B cell (primary cell): ENCODE data around the gene TRIM24. TPM values are rescaled to one million over a fixed set of nuclear protein-coding genes. Genes with fewer than 3 reads are reported as not detected.

Experiments used
- ATAC-seq: fragments of 200-7000 bp; cut with Tn5 transposase; one replicate; pipeline ENCODE4 v1.10.0; 2021; ENCODE audit warnings: low read depth, mild to moderate bottlenecking, moderate number of reproducible peaks, moderate library complexity
- CTCF ChIA-PET: fragments of 350-600 bp; sonication (Branson Sonifier 250); formaldehyde crosslinking; loops from one replicate; lab custom pipeline; 2021; ENCODE audit warnings: antibody characterized with exemption, inconsistent platforms; lab: Charles Lee
- POLR2A ChIA-PET: fragments of 350-600 bp; sonication (Branson Sonifier 250); formaldehyde crosslinking; loops from one replicate; lab custom pipeline; 2021; ENCODE audit warnings: antibody characterized with exemption; lab: Charles Lee
- DNase-seq: peaks from one replicate; pipeline ENCODE4 v3.0.0; 2013
- H2AFZ ChIP-seq: 2 replicates; pipeline ENCODE4 v1.6.1; 2012; ENCODE audit warnings: mild to moderate bottlenecking, low read depth, low read length; ENCODE audit not compliant: insufficient read depth, poor library complexity, severe bottlenecking
- H3K27ac ChIP-seq, 2 donors: 1 replicate in 1 of 2; 2 replicates in 1 of 2; pipeline ENCODE4 v1.5.1; 2012 to 2013; ENCODE audit warnings: low read length in 2 of 2, mild to moderate bottlenecking in 2 of 2, moderate library complexity in 1 of 2
- H3K27me3 ChIP-seq, 4 experiments: fragments of 200-600 bp in 1 of 4; sonication (generic) in 1 of 4; replicated peaks in 1 of 4; 1 replicate in 2 of 4; 2 replicates in 2 of 4; pipeline versions ENCODE4 v1.6.1 to v1.7.0; 2013 to 2016; ENCODE audit warnings: low read length in 3 of 4, mild to moderate bottlenecking in 2 of 4, mixed read lengths in 1 of 4, moderate library complexity in 1 of 4; ENCODE audit not compliant: insufficient read depth in 4 of 4, control insufficient read depth in 3 of 4; ENCODE audit errors: control extremely low read depth in 1 of 4
- H3K36me3 ChIP-seq, 2 experiments: replicated peaks in 1 of 2; 1 replicate in 1 of 2; 2 replicates in 1 of 2; pipeline versions ENCODE4 v1.6.1 to v1.7.1; 2013; ENCODE audit warnings: low read length in 1 of 2; ENCODE audit not compliant: insufficient read depth in 2 of 2, control insufficient read depth in 1 of 2; ENCODE audit errors: control extremely low read depth in 1 of 2, extremely low read depth in 1 of 2
- H3K4me1 ChIP-seq, 2 donors: fragments of 200-600 bp in 1 of 2; sonication (generic) in 1 of 2; 1 replicate in 1 of 2; 2 replicates in 1 of 2; pipeline versions ENCODE4 v1.5.1 to v1.6.1; 2013 to 2017; ENCODE audit warnings: low read length in 2 of 2; ENCODE audit not compliant: control insufficient read depth in 2 of 2, insufficient read depth in 2 of 2
- H3K4me2 ChIP-seq: replicated peaks from 2 replicates; pipeline ENCODE3; 2012; ENCODE audit warnings: mild to moderate bottlenecking, low read depth, low read length; ENCODE audit not compliant: poor library complexity, severe bottlenecking
- H3K4me3 ChIP-seq, 5 experiments: fragments of 200-600 bp in 1 of 5; sonication (generic) in 1 of 5; 1 replicate in 3 of 5; 2 replicates in 2 of 5; pipeline versions ENCODE4 v1.5.1 to v1.7.0; 2011 to 2016; ENCODE audit warnings: low read length in 4 of 5, mild to moderate bottlenecking in 4 of 5, low read depth in 2 of 5, control low read depth in 1 of 5, moderate library complexity in 1 of 5; ENCODE audit not compliant: insufficient read depth in 1 of 5; ENCODE audit errors: control extremely low read depth in 1 of 5, extremely low read depth in 1 of 5
- H3K79me2 ChIP-seq: fragments of 200-600 bp; sonication (generic); one replicate; pipeline ENCODE4 v1.6.0; 2016; ENCODE audit warnings: low read length; ENCODE audit not compliant: control insufficient read depth, insufficient read depth
- H3K9ac ChIP-seq: fragments of 200-600 bp; sonication (generic); 2 replicates; pipeline ENCODE4 v1.6.1; 2017; ENCODE audit warnings: mild to moderate bottlenecking, low read length, moderate library complexity
- H3K9me3 ChIP-seq, 3 donors: one replicate each; pipeline versions ENCODE4 v1.6.1 to v1.7.1; 2013; ENCODE audit warnings: low read length in 2 of 3; ENCODE audit not compliant: control insufficient read depth in 2 of 3, insufficient read depth in 1 of 3; ENCODE audit errors: control extremely low read depth in 1 of 3
- H4K20me1 ChIP-seq: 2 replicates; pipeline ENCODE4 v1.6.0; 2012; ENCODE audit warnings: mild to moderate bottlenecking, low read length; ENCODE audit not compliant: insufficient read depth, control insufficient read depth, poor library complexity, severe bottlenecking
- H3K27ac Mint-ChIP-seq: one replicate; pipeline ENCODE4 v1.8.0; 2021; ENCODE audit warnings: mixed read lengths
- H3K27me3 Mint-ChIP-seq: one replicate; pipeline ENCODE4 v1.8.0; 2021; ENCODE audit warnings: mixed read lengths
- H3K4me1 Mint-ChIP-seq: one replicate; pipeline ENCODE4 v1.8.0; 2021; ENCODE audit warnings: mixed read lengths
- H3K4me3 Mint-ChIP-seq: one replicate; pipeline ENCODE4 v1.8.0; 2021; ENCODE audit warnings: mixed read lengths
- H3K9me3 Mint-ChIP-seq: one replicate; pipeline ENCODE4 v1.8.0; 2022; ENCODE audit warnings: mixed read lengths; ENCODE audit not compliant: insufficient read depth
- EZH2 ChIP-seq: IDR thresholded peaks from 2 replicates; pipeline ENCODE4 v1.6.1; 2012; ENCODE audit warnings: borderline replicate concordance, low read depth, mild to moderate bottlenecking, moderate library complexity, low read length; ENCODE audit not compliant: insufficient read depth, poor library complexity, severe bottlenecking
- WGBS: methylation state at CpG from one replicate; pipeline ENCODE4 v1.1.5; 2013; ENCODE audit warnings: missing lambda C conversion rate; ENCODE audit not compliant: insufficient coverage; 5-methylcytosine and 5-hydroxymethylcytosine counted together
- intact Hi-C: fragments of 100-400 bp; cut with micrococcal nuclease; formaldehyde crosslinking; loops from one replicate; pipeline ENCODE4 v1.10.0; 2022
- polyA plus RNA-seq: library from polyadenylated mRNA; depleted of rRNA; stranded (reverse); fragments of >200 nt; gene quantifications from 2 replicates; pipeline ENCODE4 v1.2.3, GENCODE V29; 2012
- total RNA-seq, 2 donors: library from RNA; stranded (reverse); fragments of 120-200 nt in 1 of 2; gene quantifications; 1 replicate in 1 of 2; 2 replicates in 1 of 2; pipeline versions ENCODE4 v1.2.3 to v1.2.4, GENCODE V29; 2013 to 2022
- TF ChIP-seq, protein P1 (sequence below): fragments of 200-600 bp; IDR thresholded peaks from one replicate; pipeline ENCODE4 v1.8.0; 2022; ENCODE audit warnings: antibody characterized with exemption, mild to moderate bottlenecking

TRIM24 gene
- total and polyA plus RNA-seq, 2 donors (not counting 1 experiment from before 2014, with no cell fraction given), result 3.7 to 18.7 TPM

DNA sequence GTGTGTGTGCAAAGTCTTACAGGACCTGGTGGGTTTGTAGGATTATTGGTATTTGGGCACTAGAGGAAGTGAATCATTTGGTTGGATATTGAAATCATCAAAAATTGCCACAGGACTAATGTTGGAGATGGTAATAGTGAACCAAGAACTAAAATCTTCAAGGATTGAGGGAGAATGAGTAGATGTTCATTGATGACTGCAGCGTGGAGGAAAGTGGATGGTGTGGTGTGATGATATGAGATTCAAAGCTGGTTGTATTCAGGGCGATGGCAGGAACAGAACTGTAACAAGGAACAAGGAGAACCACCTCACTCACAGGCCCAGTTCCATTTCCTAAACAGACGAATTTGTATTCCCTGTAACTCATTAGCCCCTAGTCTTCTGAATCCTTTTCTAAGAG lies 90.3 kb downstream of the TRIM24 start:
- Mint-ChIP-seq H3K4me1 (no peaks in the 10 kb centered on the region), H3K9me3 (peaks cover 4% of the 10 kb centered on the region), H3K27ac (no peak overlapping the region), H3K4me3 (no peak overlapping the region), H3K27me3 (no peaks in the 10 kb centered on the region)
- ChIA-PET CTCF (no interaction called here), POLR2A (no interaction called here)
- Histone ChIP-seq H3K4me1 (no peaks in the 10 kb centered on the region), H3K9ac (no peak overlapping the region), H4K20me1 (no peaks in the 10 kb centered on the region), H3K36me3 (peaks cover 27 to 52% of the 10 kb centered on the region in 2 experiments), H2AFZ (no peak overlapping the region), H3K27me3 (no peaks in the 10 kb centered on the region), H3K27ac (no peak overlapping the region), H3K79me2 (no peaks in the 10 kb centered on the region), H3K4me3 (no peak overlapping the region), H3K4me2 (no peak overlapping the region), H3K9me3 (peaks cover 5 to 9% (median 6%) of the 10 kb centered on the region in 3 donors)
- intact Hi-C loops, result no loop called here
- TF ChIP-seq, protein P1, sequence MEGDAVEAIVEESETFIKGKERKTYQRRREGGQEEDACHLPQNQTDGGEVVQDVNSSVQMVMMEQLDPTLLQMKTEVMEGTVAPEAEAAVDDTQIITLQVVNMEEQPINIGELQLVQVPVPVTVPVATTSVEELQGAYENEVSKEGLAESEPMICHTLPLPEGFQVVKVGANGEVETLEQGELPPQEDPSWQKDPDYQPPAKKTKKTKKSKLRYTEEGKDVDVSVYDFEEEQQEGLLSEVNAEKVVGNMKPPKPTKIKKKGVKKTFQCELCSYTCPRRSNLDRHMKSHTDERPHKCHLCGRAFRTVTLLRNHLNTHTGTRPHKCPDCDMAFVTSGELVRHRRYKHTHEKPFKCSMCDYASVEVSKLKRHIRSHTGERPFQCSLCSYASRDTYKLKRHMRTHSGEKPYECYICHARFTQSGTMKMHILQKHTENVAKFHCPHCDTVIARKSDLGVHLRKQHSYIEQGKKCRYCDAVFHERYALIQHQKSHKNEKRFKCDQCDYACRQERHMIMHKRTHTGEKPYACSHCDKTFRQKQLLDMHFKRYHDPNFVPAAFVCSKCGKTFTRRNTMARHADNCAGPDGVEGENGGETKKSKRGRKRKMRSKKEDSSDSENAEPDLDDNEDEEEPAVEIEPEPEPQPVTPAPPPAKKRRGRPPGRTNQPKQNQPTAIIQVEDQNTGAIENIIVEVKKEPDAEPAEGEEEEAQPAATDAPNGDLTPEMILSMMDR, result no peak
- TF ChIP-seq EZH2, result no peak
- ATAC-seq (no peak), DNase-seq (no peak)
- no CpG with 5 or more reads among the region's 3 CpGs for WGBS

DNA sequence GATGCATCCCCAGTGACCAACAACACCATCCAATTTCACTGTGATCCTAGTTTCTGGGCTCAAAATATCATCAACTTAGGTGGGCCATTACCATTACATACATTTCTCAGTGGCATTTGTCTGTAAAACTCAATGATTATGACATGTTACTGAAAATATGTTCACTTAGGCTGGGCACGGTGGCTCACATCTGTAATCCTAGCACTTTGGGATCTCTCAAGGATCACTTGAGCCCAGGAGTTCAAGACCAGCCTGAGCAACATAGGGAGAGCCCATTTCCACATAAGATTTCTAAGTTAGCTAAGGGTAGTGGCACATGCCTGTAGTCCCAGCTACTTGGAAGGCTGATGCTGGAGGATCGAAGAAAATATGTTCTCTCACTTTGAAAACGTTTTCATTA lies 91.0 kb downstream of the TRIM24 start:
- POLR2A ChIA-PET, result no interaction called here
- no CpG with 5 or more reads among the region's 3 CpGs for WGBS
- Histone ChIP-seq H3K9me3 (peaks cover 7 to 14% (median 8%) of the 10 kb centered on the region in 3 donors), H3K4me2 (no peak overlapping the region), H3K36me3 (peaks cover 28 to 50% of the 10 kb centered on the region in 2 experiments), H3K27me3 (no peaks in the 10 kb centered on the region), H3K4me3 (no peak overlapping the region), H3K79me2 (no peaks in the 10 kb centered on the region), H3K4me1 (no peaks in the 10 kb centered on the region), H4K20me1 (no peaks in the 10 kb centered on the region), H3K27ac (no peak overlapping the region), H2AFZ (no peak overlapping the region), H3K9ac (no peak overlapping the region)
- H3K27ac Mint-ChIP-seq, result no peak overlapping the region
- ATAC-seq (no peak), DNase-seq (no peak)
- no peaks in the 10 kb centered on the region for H3K4me1 Mint-ChIP-seq
- peaks cover 2% of the 10 kb centered on the region for H3K9me3 Mint-ChIP-seq
- intact Hi-C loops, result no loop called here
- no peaks in the 10 kb centered on the region for H3K27me3 Mint-ChIP-seq
- no peak for TF ChIP-seq EZH2
- TF ChIP-seq, protein P1, result no peak
- H3K4me3 Mint-ChIP-seq, result no peak overlapping the region
- CTCF ChIA-PET, result no interaction called here
